Stimulated activated CD4-positive, alpha-beta T cell treated with anti-CD3 and anti-CD28 coated beads, Interleukin-1b, Interleukin-23, amount 100 ng/mL, for 24 hours (primary cell): ENCODE measurements around the gene VSX2.

ENCODE experiments used
- DNase-seq, 4 experiments: peaks; one replicate each; pipeline ENCODE4 v3.0.0-alpha.2; 2020; ENCODE audit warnings: low read depth in 4 of 4, low spot score in 1 of 4

The VSX2 gene

DNA sequence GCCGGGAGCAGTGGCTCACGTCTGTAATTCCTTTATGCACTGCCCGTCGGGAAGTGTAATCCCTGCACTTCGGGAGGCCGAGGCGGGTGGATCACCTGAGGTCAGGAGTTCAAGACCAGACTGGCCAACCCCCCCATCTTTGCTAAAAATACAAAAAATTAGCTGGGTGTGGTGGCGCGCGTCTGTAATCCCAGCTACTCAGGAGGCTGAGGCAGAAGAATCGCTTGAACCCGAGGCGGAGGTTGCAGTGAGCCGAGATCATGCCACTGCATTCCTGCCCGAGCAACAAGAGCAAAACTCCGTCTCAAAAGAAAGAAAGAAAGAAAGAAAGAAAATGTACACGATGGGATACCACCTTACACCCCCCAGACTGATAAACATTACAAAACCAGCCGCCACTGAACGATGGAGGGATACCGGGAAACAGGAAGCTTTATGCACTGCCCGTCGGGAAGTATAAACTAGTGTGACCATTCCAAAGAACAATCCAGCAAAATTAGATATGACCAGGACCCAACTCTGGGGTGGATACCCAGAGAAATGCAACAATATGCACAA lies 62.4 kb downstream of the VSX2 start:
- DNase-seq: no peak

DNA sequence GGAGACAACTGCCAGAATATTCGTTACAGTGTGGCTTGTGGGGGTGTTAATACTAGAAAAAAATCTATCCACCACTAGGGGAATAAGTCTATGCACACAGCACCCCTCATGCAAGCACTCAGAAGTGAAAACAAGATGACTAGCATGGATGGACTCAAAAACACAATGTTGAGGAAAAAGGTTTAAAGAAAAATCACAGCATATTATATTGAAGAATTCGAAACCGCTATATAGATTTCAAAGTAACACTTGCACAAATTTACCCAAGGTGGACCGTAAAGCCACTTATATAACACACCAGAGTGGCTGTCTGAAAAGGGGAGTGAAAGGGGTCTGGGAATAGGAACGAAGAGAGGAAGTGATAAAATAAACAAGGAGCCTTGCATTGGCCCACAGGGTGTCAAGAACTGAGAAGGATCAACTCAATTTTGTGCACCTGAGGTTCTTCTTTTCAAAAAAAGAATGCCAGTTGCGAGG lies 62.9 kb downstream of the VSX2 start:
- no peak for DNase-seq

DNA sequence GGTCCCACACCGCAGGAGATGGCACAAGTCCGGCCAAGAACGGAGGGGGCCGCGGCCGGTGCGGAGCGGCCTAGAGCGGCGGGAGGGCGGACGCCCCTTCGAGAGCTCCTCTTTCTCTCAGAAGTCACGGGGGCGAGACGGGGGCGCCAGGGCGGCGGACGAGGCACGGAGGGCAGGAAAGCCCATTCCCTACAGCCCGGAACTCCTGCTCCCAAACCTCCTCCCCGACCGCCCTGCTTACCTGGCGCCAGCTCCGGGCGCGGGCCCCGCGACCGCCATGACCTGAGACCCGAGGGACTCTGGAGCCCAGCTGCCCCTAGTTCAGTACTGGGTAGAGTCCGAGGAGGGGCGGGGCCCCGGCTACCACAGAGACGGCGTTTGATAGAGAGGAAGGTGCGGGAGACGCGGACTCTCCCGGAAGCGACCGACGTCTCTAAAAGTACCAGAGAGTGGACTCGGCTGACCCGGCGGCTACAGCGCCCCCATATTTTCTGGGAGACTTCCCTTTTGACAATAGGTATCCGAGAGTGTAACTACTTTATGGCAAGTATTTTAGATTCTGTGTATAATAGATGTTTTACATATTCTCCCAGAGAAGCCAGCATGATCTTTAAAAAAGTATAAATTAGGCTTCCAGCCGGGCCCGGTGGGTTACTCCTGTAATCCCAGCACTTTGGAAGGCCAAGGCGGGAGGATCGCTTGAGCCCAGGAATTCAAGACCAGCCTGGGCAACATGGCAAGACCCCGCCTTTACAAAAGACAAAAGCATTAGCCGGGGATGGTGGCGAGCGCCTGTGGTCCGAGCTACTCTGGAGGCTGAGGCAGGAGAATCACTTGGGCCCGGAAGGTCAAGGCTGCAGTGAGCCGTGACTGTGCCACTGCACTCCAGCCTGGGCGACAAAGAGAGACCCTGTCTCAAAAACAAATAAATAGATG lies 63.7 kb downstream of the VSX2 start, which contains the start of gene ABCD4:
ABCD4 (minus strand) TSS at position 301 of the 936 bp plus-strand sequence; CDS start at position 279, 22 bp downstream.
- peak; percentile 61 to 85 (median 72) for DNase-seq

DNA sequence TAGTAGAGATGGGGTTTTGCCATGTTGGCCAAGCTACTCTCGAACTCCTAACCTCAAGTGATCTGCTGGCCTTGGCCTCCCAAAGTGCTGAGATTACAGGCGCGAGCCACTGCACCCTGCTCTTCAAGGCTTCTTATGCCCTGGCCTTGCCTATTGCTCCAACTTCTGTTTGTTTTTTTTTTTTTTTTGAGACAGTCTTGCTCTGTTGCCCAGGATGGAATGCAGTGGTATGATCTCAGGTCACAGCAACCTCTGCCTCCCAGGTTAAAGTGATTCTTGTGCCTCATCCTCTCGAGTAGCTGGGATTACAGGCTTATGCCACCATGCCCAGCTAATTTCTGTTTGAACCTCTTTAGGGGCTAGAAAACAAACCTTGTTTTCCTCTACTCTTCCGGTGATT lies 69.4 kb downstream of the VSX2 start:
- no peak for DNase-seq

DNA sequence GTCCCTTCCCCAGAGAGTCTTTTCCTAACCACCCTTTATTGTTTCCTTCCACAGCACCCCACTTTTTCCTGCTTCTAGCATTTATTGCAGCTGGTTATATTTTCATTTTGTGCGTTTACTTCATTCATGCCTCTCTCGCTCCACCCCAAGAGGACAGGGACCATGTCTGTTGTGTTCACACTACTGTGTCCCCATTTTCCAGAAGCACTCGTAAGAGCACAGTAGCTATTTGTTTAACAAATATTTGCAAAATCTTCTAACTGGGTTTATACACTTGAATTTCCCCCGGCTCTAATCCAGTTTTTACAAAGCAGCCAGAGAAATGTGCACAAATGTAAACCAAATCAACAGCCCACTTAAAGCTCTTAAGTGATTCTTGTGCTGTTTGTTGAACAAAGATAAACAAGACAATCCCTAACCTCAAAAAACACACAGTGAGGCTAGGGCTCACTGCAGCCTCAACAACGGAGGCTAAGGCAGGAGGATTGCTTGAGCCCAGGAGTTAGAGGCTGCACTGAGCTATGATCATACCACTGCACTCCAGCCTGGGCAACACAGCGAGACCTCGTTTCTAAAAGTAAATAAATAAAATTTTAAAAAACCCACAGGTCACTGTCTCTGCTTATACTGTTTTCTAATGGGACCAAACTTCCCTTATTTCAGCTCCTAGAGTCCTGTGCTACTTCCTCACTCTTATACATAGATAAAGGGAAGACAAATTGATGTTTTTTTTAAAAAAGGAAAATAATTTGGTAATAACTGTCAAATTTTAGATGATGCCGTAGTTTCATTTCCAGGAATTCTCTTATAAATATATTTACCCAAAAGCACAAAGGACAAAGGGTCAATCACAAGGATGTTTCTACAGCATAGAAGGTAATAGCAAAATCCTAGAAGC lies 70.1 kb downstream of the VSX2 start:
- DNase-seq: no peak

DNA sequence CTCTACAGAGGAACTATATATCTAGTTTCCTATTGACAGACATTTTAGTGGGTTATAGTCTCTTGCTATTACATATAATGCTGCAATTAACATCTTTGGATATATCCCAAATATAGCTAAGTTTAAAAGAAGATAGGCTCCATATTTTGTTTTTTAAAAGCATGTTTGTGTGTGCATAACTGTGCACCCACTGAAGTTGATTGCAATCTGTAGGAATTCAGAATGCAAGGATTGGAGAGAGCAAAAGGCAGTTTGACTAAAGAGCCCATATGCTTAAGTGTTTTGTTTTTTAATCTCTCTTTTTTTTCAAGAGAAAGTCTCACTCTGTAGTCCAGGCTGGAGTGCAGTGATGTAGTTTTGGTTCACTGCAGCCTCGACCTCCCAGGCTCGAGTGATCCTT lies 72.9 kb downstream of the VSX2 start:
- DNase-seq: no peak
